Activated naive CD8-positive, alpha-beta T cell treated with anti-CD3 and anti-CD28 coated beads, Interleukin-2, amount 50 U/mL, for 24 hours (primary cell): ENCODE measurements around the gene CBX5.
A peak's percentile ranks its signal among the peaks of the same experiment; 100 is the strongest.
"Not testable (repeated sequence)": the region's sequence is repeated elsewhere in the genome, so short reads cannot be mapped to it uniquely, and the experiment has no call there.

Experiments used
- ATAC-seq: fragments of 150-1000 bp; cut with Tn5 transposase; one replicate; pipeline ENCODE4 v1.10.0; 2021
- DNase-seq: peaks from one replicate; pipeline ENCODE4 v3.0.0; 2021
- H3K27ac Mint-ChIP-seq: one replicate; pipeline ENCODE4 v1.8.0; 2021; ENCODE audit warnings: mild to moderate bottlenecking, mixed read lengths
- H3K27me3 Mint-ChIP-seq: one replicate; pipeline ENCODE4 v1.8.0; 2021; ENCODE audit warnings: mixed read lengths
- H3K36me3 Mint-ChIP-seq: one replicate; pipeline ENCODE4 v1.8.0; 2021; ENCODE audit warnings: low read depth, mixed read lengths
- H3K4me1 Mint-ChIP-seq: one replicate; pipeline ENCODE4 v1.8.0; 2021; ENCODE audit warnings: mixed read lengths
- H3K4me3 Mint-ChIP-seq: one replicate; pipeline ENCODE4 v1.8.0; 2021; ENCODE audit warnings: mild to moderate bottlenecking, moderate library complexity, mixed read lengths
- H3K9me3 Mint-ChIP-seq: one replicate; pipeline ENCODE4 v1.8.0; 2021; ENCODE audit warnings: mixed read lengths

The CBX5 gene

DNA sequence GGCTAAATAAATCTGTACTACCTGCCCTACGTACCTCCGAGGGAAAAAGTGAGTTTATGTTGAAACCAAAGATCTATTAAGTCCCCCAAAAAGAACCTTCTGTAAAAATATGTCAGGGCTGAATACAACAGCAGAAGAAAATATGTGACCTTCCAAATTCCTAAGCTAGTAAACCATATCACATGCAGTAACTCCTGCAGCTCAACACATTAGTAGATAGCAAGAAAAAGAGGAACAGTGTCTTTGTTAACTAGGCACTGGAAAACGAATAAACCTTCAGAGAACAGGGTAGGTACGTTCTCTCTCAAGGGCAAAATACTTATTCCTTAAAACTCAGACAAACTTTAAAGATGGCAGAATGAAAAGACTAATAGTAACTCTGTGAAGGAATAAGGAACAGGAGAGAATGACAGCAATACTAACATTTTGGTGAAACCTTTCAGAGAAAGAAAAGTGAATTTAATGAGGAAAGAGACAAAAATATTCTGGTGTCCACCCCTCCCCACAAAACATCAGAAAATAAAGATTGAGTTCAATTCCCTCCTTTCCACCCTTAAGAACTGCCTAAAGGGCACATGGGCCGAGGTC is 18.0 kb downstream of the CBX5 start:
- Mint-ChIP-seq H3K36me3 (peaks cover 14% of the 10 kb centered on the region), H3K27ac (no peak overlapping the region), H3K9me3 (no peaks in the 10 kb centered on the region), H3K27me3 (no peaks in the 10 kb centered on the region), H3K4me3 (no peak overlapping the region), H3K4me1 (peaks cover 40% of the 10 kb centered on the region)
- ATAC-seq, result no peak
- DNase-seq, result no peak

DNA sequence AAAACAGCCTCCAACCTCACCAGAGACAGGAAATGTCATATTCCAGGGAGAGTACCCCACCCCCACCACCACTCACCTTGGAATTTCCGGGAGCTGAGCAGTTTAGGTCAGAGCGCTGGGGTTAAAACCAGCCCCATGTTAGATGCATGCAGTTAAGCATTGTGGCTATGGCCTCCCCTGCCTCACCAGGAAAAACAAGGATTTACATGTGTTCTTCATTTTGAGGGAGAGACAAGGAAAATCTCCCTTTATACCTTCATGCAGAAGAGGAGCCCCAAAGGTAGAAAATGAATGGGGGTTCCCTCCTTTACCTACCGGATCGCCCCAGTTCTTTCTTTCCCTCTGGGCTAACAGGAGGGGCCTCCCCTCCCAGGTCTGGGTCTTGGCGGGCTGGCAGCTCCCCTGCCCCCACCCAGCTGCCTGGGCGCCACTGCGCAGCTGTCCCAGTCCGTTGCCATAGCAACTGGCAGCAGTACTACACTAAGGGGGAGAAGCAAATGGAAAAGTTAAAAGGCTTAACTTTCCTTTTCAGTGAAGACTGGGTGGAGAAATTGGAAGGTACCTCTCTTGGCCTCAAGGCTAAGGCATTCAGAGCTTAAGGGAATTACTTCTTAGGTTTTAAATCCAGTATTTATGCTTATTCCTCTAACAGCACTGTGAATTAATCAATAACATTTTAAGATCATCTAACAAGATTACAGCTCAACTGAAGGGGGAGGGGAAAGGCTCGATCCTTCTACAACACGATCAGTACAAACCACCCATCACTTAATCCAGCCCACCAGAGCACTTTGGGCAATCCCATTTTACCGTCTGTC is 20.5 kb downstream of the CBX5 start:
- Mint-ChIP-seq H3K4me1 (peaks cover 40% of the 10 kb centered on the region), H3K36me3 (peaks cover 25% of the 10 kb centered on the region), H3K9me3 (no peaks in the 10 kb centered on the region), H3K27ac (peak overlapping the region; percentile 90), H3K27me3 (no peaks in the 10 kb centered on the region), H3K4me3 (peak overlapping the region; percentile 79)
- DNase-seq (peak; percentile 69), ATAC-seq (peak; percentile 97)

DNA sequence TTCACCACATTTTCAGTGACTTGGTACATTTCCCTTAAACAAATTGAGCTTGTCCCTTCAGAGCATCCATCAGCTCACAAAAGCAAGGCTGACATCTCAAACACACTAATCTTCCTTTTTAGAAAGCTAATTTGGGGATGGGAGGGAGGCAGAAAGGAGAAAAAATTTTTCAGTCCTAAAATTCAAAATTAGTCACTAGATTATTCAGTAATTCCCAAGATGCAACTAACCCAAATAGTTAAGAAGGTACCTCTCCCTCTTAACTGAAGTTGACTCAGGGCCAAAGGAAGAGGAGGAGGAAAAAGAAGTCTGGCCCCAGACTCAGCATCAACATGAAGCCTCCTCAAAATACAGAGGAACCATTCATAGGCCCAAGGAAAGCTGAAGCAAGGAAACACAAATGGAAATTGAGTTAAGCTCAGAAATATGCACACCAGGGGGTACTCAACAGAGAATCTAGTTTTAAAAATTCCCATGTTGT is 21.7 kb downstream of the CBX5 start:
- Mint-ChIP-seq H3K9me3 (no peaks in the 10 kb centered on the region), H3K27ac (peak overlapping the region; percentile 26), H3K27me3 (no peaks in the 10 kb centered on the region), H3K4me1 (peaks cover 38% of the 10 kb centered on the region), H3K4me3 (peak overlapping the region; percentile 61), H3K36me3 (peaks cover 25% of the 10 kb centered on the region)
- DNase-seq (no peak), ATAC-seq (no peak)

DNA sequence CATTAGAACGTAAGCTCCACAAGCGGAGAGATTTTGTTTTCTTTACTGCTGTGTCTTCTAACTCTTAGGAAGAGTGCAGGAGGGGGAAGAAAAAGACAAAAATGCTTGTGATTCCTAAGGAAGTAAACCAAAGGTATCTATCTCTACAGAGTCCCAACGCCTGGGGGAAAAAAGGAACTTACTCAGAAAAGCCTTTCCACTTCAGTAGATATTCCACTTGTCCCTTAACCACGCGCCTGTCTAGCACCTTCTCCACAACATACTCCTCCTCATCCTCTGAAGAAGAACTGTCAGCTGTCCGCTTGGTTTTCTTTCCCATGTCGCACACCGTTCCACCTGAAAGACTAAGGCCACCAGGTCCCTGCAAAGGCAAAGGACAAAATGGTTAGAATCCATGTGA is 22.6 kb downstream of the CBX5 start:
- Mint-ChIP-seq H3K4me1 (peaks cover 38% of the 10 kb centered on the region), H3K27ac (no peak overlapping the region), H3K27me3 (no peaks in the 10 kb centered on the region), H3K4me3 (no peak overlapping the region), H3K36me3 (peaks cover 25% of the 10 kb centered on the region), H3K9me3 (no peaks in the 10 kb centered on the region)
- DNase-seq, result no peak
- ATAC-seq, result no peak

DNA sequence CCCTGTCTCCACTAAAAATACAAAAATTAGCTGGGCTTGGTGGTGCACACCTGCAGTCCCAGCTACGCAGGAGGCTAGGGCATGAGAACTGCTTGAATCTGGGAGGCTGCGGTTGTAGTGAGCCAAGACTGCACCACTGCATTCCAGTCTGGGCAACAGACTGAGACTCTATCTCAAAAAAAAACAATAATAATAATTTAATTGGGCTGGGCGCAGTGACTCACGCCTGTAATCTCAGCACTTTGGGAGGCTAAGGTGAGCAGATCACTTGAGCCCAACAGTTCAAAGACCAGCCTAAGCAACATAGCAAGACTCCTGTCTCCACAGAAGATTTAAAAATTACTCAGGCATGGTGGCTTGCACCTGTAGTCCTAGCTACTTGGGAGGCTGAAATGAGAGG is 26.7 kb downstream of the CBX5 start:
- H3K27me3 Mint-ChIP-seq, result no peaks in the 10 kb centered on the region
- DNase-seq (no peak), ATAC-seq (no peak)
- peaks cover 42% of the 10 kb centered on the region for H3K36me3 Mint-ChIP-seq
- peaks cover 17% of the 10 kb centered on the region for H3K4me1 Mint-ChIP-seq
- no peaks in the 10 kb centered on the region for H3K9me3 Mint-ChIP-seq
- H3K4me3 Mint-ChIP-seq, result no peak overlapping the region
- no peak overlapping the region for H3K27ac Mint-ChIP-seq

DNA sequence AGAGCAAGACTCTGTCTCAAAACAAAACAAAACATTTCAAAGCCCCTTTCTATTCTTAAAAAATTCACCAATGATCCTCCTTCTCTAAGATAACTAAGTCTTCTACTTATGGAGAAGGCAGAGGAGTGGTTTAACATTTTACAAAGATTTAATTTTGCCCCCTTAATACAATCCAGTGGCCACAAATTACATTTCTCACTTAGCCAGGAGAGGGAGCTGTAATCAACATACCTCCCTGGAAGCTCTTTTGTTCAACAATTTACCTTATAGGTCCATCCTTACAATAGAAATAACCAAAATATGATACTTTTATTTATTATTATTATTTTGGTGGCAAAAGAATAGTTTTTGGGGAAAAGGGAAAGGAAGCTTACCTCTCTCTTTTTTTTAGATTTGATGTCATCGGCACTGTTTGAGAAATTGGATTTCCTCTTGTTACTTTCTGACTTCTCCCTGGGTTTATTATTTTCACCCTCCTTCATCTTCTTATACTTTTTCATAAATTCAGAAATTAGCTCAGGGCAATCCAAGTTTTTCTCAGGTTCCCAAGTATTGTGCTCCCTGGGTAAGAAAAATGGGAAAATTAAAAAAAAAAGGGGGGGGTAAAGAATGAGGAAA is 28.1 kb downstream of the CBX5 start:
- peaks cover 37% of the 10 kb centered on the region for H3K36me3 Mint-ChIP-seq
- DNase-seq (no peak), ATAC-seq (peak; percentile 52)
- H3K4me3 Mint-ChIP-seq, result no peak overlapping the region
- peaks cover 8% of the 10 kb centered on the region for H3K4me1 Mint-ChIP-seq
- no peaks in the 10 kb centered on the region for H3K9me3 Mint-ChIP-seq
- no peak overlapping the region for H3K27ac Mint-ChIP-seq
- no peaks in the 10 kb centered on the region for H3K27me3 Mint-ChIP-seq

DNA sequence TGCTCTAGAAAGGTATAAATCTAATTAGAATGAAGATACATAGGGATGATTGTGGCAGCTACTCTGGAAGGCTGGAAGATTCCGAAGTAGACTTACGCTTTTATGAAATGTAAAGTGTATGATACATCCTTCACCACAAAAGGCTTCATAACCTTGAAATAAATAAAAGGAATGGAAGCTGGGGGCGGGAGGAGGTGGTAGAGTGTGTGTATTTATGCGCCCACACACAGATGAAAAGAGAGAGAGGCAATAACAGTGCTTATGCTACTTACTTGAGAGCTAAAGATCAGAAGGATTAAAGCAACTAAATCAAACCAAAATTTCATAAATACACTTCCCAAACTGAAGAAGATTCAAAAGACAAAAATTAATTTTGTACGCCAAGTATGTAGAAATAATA is 30.4 kb downstream of the CBX5 start:
- Mint-ChIP-seq H3K27ac (no peak overlapping the region), H3K36me3 (peaks cover 37% of the 10 kb centered on the region), H3K9me3 (no peaks in the 10 kb centered on the region), H3K4me3 (no peak overlapping the region), H3K27me3 (no peaks in the 10 kb centered on the region), H3K4me1 (peaks cover 8% of the 10 kb centered on the region)
- DNase-seq, result no peak
- no peak for ATAC-seq

DNA sequence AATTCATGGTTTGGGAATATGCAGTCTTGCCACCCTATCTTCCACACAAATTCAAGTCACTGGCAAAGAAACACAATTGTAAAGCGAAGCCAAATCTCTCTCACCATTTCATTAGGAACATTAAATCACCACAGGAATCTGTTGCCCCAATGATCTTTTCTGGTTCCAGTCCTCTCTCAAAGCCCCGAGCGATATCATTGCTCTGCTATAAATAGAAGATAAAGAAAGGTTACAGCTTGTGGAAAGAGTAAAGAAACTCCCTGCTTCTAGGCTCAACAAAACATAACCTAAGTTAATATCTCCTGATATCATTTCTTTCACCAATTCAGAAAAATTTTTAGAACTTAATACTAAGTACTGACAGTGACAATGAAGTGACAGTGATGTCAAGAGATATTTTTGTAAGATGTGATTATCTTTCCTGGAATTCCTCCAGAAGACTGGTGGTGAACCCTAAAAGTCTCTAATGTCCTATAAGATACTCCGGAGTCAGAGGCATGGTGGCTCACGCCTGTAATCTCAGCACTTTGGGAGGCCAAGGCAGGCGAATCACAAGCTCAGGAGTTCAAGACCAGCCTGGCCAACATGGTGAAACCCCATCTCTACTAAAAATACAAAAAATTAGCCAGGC is 33.8 kb downstream of the CBX5 start:
- Mint-ChIP-seq H3K4me1 (peaks cover 12% of the 10 kb centered on the region), H3K36me3 (peaks cover 45% of the 10 kb centered on the region)

DNA sequence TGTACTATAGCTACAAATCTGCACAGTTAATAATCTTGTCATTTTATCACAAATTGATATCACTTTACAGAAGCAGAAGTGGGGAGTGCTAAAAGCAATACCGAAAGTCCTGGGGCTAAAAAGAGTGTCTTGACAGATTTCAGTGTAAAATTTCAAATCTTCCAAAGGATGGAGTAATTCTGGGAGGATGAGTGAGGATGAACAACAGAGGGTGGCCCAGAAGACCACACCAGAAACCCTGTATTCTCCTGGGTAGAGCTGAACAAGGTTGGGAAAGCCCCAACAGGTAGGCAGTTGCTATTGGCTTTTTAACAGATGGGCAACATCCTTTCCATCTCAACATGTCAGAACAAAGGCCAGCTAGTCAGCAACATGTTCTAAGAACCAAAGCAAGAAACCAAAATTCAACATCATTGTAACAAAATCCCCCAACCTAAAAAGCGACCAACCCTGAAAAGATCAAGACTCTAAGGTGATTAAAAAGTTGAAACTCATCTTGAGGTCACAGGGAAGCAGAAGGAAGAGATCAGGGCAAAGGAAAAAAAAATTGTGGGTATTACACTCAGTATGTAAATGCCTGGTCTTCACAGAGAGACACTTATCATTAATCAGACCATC is 38.8 kb downstream of the CBX5 start:
- no peaks in the 10 kb centered on the region for H3K9me3 Mint-ChIP-seq
- peaks cover 33% of the 10 kb centered on the region for H3K36me3 Mint-ChIP-seq
- DNase-seq (no peak), ATAC-seq (peak; percentile 77)
- H3K27ac Mint-ChIP-seq, result peak overlapping the region; percentile 19
- peaks cover 12% of the 10 kb centered on the region for H3K4me1 Mint-ChIP-seq
- no peaks in the 10 kb centered on the region for H3K27me3 Mint-ChIP-seq
- no peak overlapping the region for H3K4me3 Mint-ChIP-seq

More for the DNA sequence above, 33.8 kb downstream of the CBX5 start:
- DNase-seq (no peak), ATAC-seq (no peak)
- H3K27me3 Mint-ChIP-seq, result no peaks in the 10 kb centered on the region
- no peak overlapping the region for H3K27ac Mint-ChIP-seq
- no peak overlapping the region for H3K4me3 Mint-ChIP-seq
- no peaks in the 10 kb centered on the region for H3K9me3 Mint-ChIP-seq

DNA sequence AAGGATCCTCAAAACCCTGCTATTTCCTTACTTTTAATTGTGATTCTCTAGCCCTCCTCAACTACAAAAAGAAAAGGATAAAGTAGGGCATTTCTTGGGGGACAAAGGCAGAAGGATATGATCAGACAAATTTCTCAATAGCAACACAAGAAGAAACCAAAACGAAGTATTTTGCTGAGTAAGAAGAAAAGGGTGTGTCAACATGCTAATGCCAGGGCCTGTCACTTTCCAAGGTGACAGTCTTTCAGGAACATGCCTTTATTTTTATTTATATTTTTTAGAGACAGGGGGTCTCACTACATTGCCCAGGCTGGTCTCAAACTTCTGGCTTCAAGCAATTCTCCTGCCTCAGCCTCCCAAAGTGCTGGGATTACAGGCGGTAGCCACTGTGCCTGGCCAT is 39.8 kb downstream of the CBX5 start:
- H3K27ac Mint-ChIP-seq, result no peak overlapping the region
- DNase-seq, result no peak

DNA sequence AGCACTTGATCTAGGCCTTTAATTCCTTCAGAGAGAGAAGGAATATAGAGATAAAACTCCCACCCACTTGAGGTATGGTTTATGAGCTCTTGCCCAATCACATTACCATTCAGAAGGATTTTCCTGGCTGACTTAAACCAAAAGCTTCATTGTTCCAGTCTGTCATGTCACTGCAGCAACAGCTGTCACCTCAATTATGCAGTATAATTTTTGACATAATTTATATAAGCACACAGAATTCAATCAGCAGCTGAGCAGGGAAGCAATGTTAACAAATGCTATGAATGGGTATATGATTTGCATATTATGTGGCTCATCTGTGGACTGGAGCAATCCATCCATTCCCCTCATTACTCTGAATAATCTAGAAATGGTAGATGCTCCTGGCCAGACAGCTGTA is 40.3 kb downstream of the CBX5 start:
- H3K36me3 Mint-ChIP-seq, result peaks cover 29% of the 10 kb centered on the region
- DNase-seq, result no peak
- H3K4me3 Mint-ChIP-seq, result no peak overlapping the region
- H3K9me3 Mint-ChIP-seq, result no peaks in the 10 kb centered on the region
- H3K27me3 Mint-ChIP-seq, result no peaks in the 10 kb centered on the region
- ATAC-seq, result no peak
- H3K4me1 Mint-ChIP-seq, result peaks cover 12% of the 10 kb centered on the region
- H3K27ac Mint-ChIP-seq, result no peak overlapping the region

More for the DNA sequence above, 39.8 kb downstream of the CBX5 start:
- H3K4me1 Mint-ChIP-seq, result peaks cover 12% of the 10 kb centered on the region
- ATAC-seq, result no peak
- H3K9me3 Mint-ChIP-seq, result no peaks in the 10 kb centered on the region
- no peaks in the 10 kb centered on the region for H3K27me3 Mint-ChIP-seq
- no peak overlapping the region for H3K4me3 Mint-ChIP-seq
- peaks cover 30% of the 10 kb centered on the region for H3K36me3 Mint-ChIP-seq

DNA sequence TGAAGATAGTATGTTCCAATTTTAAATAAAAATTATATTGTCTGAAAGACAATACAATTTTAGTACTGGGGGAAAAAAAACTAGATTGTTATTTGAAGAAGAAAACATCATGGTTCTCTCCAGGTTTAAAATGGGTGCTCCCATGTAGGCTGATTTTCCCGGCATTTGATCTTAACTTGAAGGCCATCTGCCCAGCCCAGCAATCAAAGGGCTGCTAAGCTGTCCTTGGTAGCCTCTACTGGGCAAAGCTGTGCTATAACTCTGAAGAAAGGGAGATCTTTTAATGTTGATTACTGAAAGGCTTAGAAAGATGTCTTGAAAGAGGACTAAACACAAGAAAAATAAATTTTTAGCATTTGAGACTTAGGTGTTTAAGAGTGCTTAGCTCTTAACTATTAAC is 41.4 kb downstream of the CBX5 start:
- Mint-ChIP-seq H3K27ac (no peak overlapping the region), H3K36me3 (peaks cover 26% of the 10 kb centered on the region), H3K4me1 (peaks cover 12% of the 10 kb centered on the region), H3K4me3 (no peak overlapping the region), H3K9me3 (no peaks in the 10 kb centered on the region), H3K27me3 (no peaks in the 10 kb centered on the region)
- no peak for DNase-seq
- no peak for ATAC-seq

DNA sequence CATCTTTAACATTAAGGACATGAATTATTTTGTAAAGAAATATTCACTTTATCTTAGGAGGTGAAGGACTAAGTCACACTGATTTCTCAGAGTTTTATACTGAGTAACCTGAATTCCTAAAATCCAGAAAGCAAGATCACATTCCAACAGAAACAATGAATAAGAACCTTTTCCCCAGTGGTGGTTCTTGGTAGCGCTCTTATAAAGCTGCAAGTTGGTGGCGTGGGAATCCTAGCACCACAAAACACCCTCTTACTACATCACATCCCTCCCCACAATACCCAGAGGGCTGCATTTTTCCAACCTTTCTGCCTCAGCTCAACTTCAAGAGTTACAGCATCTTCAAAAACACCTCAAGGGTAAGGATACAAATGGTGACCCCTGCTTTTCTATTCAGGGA is 47.1 kb downstream of the CBX5 start:
- H3K4me1 Mint-ChIP-seq, result peaks cover 3% of the 10 kb centered on the region
- H3K9me3 Mint-ChIP-seq, result no peaks in the 10 kb centered on the region
- peaks cover 13% of the 10 kb centered on the region for H3K36me3 Mint-ChIP-seq
- ATAC-seq (no peak), DNase-seq (no peak)
- no peak overlapping the region for H3K4me3 Mint-ChIP-seq
- H3K27me3 Mint-ChIP-seq, result no peaks in the 10 kb centered on the region
- no peak overlapping the region for H3K27ac Mint-ChIP-seq

DNA sequence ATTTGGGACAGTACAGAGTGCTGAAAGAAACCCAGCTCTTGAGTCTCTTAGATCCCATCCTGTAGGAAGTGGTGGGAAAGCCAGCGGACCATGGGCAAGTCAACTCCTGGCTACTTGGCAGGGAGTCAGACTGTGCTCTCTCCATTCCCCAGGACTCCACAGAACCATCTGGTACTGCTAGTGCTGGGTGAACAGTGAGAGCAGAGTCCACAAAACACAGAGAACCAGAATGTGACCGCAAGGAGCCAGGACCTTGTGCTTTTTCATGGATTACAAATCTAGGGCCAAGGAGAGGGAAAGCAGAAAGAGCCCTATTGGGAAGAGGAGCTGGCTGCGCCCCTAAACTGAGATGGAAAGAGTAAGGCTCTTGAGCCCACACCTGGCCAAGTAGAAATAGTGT is 48.7 kb downstream of the CBX5 start:
- H3K9me3 Mint-ChIP-seq, H3K4me1 Mint-ChIP-seq, H3K36me3 Mint-ChIP-seq, ATAC-seq, H3K4me3 Mint-ChIP-seq, H3K27ac Mint-ChIP-seq, DNase-seq, H3K27me3 Mint-ChIP-seq: not testable (repeated sequence)
